Stimulated activated CD8-positive, alpha-beta memory T cell treated with anti-CD3 and anti-CD28 coated beads, Interleukin-4, amount 100 ng/mL, for 24 hours (primary cell): Measurements from ENCODE around the gene CFTR.
"Not testable (repeated sequence)": the region's sequence is repeated elsewhere in the genome, so short reads cannot be mapped to it uniquely, and the experiment has no call there.

Source experiments
- DNase-seq: peaks from one replicate; pipeline ENCODE4 v3.0.0-alpha.2; 2020; ENCODE audit warnings: low read depth

Gene CFTR

DNA sequence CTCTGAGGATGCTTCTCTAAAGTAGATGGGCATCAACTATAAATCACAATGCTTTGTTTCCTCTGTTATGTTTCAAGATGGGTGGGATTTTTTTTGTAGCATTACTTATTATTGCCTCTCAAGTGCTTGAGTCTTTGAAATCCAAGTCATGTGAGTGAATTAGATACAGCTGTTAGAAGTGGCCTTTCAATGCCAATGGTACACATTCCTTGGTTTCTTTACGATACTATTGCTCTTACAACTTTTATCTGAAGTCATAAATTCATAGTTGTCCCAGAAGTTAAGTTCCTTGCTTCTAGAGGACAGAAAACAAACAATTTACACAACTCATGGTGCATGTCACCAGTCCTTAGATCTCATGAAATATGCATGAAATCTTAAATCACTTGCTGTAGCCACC, 15.5 kb downstream of the CFTR start:
- DNase-seq = no peak

DNA sequence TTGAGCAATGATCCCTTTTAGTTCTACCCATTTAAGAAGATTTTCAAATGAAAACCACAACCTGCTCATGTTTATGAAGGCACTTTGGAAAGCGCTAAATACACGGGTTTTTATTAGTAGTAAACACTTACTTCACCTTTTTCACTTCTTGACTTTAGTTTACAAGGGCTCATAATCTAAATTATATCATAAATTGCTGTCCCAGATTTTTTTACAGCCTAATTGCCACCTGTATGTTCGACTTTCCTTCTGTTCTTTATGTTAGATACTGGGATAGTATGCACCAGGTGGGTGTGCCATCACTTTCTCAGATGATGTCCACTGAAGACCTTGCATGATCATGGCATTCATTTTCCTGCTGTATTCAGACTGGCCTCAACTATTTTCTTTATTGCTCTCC, 22.5 kb downstream of the CFTR start:
- no peak for DNase-seq

DNA sequence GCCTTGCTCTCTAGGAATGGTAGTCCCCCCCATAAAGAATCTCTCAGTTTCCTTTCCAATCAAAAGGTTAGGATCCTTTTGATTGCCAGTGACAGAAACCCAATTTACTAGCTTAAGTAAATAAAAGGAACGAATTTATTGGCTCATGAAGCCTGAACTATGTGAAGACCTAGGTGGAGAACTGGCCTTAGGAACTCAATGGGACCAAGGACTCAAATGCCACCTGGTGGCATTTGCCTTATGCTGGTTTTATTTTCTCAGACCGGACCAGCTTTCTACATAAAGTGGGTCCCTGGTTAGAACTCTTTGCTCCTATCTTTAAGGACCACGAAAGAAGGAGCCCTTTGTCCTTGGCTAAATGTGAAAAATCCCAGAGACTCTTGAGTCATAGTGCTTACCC, 25.4 kb downstream of the CFTR start:
- no peak for DNase-seq

DNA sequence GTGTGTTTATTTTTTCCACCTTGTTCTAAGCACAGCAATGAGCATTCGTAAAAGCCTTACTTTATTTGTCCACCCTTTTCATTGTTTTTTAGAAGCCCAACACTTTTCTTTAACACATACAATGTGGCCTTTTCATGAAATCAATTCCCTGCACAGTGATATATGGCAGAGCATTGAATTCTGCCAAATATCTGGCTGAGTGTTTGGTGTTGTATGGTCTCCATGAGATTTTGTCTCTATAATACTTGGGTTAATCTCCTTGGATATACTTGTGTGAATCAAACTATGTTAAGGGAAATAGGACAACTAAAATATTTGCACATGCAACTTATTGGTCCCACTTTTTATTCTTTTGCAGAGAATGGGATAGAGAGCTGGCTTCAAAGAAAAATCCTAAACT, 28.9 kb downstream of the CFTR start:
- DNase-seq = no peak

DNA sequence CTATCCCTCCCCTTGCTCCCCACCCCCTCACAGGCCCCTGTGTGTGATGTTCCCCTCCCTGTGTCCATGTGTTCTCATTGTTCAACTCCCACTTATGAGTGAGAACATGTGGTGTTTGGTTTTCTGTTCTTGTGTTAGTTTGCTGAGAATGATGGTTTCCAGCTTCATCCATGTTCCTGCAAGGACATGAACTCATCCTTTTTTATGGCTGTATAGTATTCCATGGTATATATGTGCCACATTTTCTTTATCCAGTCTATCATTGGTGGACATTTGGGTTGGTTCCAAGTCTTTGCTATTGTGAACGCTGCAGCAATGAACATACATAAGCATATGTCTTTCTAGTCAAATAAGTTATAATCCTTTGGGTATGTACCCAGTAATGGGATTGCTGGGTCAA, 37.4 kb downstream of the CFTR start:
- DNase-seq = not testable (repeated sequence)

DNA sequence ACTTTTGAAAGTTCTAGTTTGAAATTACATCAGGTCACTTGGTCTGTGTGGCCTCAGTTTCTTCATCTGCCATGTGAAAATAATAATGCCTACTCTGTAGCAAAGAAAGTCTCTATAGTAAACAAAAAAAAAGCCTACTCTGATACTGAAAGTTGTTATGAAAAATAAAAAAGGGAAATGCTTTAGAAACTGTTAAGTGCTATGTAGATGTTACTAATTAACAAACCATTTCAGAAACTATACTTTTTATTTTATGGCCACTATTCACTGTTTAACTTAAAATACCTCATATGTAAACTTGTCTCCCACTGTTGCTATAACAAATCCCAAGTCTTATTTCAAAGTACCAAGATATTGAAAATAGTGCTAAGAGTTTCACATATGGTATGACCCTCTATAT, 50.6 kb downstream of the CFTR start:
- no peak for DNase-seq

DNA sequence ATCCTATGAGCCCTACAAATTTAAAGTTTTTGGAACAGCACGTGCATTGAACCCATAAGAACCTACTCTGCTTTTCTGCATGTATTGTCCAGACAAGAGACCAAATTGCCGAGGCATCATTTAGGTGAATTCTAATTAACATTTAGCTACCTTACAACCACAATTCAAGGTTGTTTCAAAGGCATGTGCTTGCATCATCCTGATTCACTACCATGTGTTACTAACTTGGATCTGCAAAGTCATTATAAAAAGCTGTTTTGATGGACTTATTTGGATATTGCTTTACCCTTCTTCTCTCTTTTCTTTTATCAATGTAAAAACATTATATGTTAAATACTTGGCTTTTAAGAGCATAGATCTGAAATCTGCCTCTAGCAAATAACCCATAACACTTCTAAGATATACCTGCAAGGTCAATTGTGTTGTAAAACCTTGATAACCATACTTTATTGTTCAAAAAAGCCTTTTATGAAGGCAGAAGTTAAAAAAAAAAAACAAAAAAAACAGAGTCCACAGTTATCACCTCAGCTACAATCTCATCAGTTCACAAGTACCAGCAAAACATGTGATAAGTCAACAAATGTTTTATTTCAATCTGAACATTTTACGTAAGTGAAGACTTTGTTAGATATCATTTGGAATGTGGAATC, 51.9 kb downstream of the CFTR start:
- no peak for DNase-seq

DNA sequence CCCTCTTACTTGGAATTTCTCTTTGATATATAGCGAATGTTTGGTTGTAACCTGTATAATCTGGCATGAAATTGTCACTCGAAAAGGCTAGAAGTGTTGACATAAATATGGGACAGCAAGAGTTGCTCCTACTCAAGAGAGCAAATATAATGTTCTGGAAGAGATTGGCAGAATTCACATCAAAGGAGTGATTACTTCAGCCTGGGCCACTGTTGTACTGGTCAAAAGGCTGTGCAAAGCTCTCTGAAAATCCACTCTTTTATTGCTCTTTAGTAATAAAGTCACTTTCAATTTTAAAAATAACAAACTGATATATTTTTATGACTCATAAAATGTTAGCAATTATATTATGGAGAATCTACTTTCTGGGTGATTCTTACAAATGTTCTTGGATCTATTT, 58.2 kb downstream of the CFTR start:
- DNase-seq = no peak

DNA sequence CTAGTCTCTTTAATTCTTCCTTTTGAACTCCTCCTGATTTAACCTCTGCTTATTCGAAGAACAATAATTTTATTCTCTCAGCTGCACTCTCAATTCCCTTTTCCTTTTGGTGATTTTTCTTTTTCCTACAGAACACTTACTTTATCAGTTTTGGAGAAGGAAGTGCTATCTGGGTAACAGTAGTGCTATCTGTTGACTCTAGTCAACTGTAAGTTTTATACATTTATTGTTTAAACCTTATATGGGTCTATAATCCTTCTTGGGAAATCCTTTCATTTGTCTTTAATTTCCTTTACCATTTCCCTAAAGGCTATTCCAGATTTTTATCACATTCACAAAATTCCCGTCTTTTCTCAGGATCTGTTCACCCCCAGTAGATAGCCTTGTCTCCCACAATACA, 64.2 kb downstream of the CFTR start:
- DNase-seq = no peak

DNA sequence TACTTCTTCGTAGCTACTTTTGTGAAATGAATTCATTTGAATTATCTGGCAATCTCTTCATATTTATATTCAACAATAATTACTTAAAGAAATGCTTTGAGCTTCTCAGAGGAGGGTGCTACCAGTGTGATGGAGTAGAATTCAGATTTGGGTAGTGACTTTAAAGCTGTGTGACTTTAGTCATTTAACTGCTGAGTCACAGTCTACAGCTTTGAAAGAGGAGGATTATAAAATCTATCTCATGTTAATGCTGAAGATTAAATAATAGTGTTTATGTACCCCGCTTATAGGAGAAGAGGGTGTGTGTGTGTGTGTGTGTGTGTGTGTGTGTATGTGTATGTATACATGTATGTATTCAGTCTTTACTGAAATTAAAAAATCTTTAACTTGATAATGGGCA, 68.2 kb downstream of the CFTR start:
- DNase-seq = no peak

DNA sequence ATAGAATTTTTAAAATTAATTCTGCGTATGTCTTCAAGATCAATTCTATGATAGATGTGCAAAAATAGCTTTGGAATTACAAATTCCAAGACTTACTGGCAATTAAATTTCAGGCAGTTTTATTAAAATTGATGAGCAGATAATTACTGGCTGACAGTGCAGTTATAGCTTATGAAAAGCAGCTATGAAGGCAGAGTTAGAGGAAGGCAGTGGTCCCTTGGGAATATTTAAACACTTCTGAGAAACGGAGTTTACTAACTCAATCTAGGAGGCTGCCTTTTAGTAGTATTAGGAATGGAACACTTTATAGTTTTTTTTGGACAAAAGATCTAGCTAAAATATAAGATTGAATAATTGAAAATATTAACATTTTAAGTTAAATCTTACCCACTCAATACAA, 70.8 kb downstream of the CFTR start:
- DNase-seq = no peak

DNA sequence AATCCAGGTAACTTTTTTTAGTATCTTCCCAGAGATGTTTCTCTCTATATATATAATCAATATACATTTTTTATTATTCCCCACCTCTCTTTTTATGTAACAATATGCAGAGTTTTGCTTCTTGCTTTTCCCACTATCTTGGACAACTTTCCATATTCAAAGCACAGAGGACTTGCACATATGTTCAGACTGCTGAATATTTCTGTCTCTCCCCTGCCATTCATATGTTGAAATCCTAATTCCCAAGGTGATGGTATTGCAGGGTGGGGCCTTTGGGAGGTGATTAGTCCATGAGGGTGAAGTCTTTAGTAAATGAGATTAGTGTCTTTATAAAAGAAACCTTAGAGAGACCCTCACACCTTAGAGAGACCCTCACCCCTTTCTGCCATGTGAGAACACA, 72.8 kb downstream of the CFTR start:
- DNase-seq = no peak

DNA sequence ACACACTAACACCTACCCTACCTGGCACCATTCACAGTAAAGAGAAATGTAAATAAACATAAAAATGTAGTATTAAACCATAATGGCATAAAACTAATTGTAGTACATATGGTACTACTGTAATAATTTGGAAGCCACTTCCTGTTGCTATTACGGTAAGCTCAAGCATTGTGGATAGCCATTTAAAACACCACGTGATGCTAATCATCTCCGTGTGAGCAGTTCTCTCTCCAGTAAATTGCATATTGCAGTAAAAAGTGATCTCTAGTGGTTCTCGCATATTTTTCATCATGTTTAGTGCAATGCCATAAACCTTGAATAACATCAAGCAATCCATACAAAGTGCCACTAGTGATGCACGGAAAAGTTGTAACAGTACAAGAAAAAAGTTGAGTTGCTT, 75.4 kb downstream of the CFTR start:
- DNase-seq = no peak

DNA sequence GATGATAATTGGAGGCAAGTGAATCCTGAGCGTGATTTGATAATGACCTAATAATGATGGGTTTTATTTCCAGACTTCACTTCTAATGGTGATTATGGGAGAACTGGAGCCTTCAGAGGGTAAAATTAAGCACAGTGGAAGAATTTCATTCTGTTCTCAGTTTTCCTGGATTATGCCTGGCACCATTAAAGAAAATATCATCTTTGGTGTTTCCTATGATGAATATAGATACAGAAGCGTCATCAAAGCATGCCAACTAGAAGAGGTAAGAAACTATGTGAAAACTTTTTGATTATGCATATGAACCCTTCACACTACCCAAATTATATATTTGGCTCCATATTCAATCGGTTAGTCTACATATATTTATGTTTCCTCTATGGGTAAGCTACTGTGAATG, 79.6 kb downstream of the CFTR start:
- DNase-seq = no peak

DNA sequence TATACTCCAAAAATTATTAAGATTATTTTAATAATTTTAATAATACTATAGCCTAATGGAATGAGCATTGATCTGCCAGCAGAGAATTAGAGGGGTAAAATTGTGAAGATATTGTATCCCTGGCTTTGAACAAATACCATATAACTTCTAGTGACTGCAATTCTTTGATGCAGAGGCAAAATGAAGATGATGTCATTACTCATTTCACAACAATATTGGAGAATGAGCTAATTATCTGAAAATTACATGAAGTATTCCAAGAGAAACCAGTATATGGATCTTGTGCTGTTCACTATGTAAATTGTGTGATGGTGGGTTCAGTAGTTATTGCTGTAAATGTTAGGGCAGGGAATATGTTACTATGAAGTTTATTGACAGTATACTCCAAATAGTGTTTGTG, 80.2 kb downstream of the CFTR start:
- no peak for DNase-seq

DNA sequence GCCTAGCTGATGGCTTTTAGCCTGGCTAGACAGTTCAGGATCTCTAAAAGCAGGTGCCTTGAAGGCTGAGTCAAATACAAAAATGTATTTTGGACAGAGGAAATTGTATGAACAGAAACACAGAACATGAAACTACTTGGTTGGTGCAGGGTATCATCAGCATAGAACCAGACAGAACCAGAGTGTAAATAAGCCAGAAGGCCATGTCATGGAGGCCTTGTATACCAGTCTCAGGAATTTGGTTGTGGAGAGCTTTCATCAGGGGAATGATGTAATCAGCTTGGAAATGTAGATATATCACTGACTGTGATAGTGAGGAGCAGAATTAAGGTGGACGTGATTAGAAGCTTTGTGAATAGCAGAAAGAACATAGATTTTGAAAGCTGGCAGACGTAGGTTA, 82.9 kb downstream of the CFTR start:
- no peak for DNase-seq

DNA sequence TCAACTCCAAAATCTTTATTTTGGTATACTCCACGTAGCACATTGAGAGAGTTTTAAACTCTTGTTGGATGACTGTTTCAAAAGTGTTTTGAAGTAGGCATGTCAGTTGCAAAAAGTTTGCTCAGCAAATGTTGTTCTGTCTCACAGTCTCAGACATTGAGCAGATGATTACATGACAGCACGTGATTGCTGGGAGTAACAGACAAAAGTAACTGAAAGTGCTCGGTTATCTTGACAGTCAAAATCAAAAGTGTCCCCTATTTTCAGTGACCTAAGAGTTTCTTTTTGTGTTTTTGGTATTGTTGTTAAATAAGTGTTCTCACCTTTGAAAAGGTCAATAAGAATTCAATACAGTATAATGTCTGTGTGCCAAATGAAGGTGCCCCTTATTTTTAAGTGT, 84.3 kb downstream of the CFTR start:
- no peak for DNase-seq

DNA sequence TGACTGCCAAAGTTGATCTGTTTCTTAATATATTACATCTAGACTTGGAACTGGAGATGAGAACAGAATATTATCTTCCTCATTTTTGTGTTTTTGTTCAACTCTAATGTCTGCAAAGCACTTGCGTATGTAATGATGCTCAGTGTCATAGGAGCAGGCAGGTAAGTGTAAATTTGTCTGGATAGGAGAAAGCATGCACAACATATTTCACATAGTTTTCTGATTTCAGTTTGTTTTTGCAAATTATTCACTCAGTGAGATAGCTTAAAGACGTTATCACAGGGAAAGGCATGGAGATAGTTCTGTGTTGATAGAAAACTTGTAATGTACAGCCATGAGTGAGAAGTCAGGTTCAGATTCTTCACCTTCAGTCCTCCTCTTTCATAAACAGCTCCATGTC, 84.8 kb downstream of the CFTR start:
- no peak for DNase-seq

DNA sequence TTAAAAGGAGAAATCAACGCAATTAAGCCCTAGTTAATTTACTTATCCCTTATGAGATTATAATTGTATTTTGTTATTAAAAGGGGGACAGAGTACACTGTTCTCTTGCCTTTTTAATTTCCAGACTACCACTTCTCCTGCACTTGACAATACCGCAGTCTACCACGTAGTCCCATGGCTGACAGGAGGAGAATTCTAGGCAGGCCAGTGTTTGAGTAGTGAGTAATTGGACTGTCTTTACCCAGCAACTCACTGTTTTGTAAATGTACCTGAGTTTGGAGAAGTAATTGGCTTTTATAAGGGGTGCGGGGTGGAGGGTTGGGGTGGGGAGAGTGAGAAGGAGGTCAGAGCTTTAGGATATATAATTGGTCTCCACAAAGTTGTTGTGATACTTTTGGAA, 85.4 kb downstream of the CFTR start:
- no peak for DNase-seq

DNA sequence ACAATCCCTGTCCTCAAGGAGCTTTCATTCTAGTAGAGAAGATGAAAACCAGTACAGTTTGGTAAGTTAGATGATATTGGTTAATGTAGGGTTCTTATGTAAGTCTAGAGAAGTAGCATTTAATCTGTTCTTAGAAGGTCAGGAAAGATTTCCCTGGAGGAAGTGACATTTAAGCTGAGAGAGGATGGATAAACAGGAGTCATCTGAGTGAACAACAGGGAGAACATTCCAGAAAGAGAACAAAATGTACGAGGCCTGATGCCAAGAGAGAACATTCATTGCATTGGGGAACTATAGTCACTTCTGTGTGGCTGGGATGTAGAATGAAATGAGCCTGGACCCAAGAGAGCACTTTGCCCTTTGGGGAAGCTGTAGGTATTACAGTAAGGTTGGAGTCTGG, 88.0 kb downstream of the CFTR start:
- DNase-seq = no peak

DNA sequence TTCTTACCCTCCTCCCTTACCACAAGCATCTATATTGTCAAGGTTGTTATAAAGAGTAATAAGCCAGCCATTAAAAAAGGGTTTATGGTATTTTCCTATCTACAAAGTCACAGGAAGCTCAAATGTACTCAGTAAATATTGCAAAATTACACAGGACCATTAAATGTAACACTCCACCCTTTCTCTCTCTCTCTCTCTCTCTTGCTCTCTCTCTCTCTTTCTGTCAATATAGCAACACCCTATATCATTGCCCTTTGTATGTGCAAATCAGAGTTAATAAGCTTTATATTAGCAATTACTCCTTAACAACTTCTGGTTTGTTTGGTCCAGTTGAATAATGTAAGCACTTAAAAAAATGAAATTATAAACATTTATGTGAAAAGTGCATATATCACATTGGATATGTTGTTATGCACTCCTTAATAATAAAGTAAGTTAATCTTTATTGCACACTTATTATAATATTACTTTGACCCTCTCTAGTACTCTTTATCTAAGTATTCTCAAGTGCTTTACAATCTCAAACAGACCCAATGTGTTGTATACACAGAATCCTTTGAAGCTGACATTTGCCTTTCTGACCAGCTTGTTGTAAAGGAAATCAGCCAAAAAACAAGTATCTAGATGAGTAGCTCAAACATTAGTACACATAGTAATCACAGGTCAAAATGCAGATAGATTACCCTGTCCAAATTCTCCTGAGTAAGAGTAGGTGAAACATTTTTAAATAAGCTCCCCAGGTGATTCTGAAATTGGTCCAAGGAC, 93.2 kb downstream of the CFTR start:
- no peak for DNase-seq

DNA sequence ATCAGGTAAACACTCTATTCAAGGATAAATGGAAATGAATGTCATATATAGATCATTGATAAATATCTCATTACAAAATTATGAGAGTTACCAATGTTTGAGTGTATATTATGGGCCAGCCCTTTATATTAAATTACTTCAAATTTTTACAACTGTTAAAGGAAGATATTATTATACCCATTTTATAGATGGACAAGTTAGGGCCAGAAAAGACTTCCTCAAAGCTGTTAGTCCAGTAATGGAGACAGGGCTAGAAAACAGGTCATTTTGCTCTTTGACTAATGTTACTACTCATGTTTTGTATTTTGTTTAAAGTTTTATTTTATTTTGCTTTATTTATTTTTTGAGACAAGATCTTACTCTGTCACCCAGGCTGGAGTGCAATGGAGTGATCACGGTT, 101.6 kb downstream of the CFTR start:
- no peak for DNase-seq

DNA sequence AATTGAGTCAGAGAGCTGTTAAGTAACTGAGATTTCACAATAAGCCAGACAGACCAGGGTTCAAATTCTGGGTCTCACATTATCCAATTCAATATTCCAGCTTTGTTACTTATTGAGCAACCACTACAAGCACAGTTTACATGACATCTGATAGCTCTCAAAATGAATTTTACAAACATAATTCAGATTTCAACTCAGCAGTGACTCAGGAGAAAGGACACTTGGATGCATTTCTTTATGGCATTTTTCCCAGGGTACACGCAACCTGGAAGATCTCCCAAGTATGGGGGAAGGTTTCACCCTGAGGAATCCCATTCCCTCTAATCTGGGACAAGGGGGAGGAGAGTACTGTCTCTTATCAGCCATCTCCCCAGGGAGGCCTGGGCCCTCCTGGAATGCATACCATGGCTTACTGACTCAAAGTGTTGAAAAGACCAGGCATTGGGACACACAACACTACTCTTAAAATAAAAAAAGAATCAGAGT, 102.4 kb downstream of the CFTR start:
- no peak for DNase-seq

DNA sequence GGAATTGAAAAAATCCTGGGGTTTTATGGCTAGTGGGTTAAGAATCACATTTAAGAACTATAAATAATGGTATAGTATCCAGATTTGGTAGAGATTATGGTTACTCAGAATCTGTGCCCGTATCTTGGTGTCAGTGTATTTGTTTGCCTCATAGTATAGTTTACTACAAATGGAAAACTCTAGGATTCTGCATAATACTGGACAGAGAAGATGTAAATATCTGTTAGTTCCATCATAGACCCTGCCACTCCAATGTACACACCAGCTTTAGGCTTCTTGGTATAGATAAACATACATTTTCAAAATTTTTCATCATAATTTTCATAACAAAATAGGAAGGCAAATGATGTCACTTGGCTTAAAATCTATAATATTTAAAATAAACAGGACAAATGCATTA, 108.1 kb downstream of the CFTR start:
- DNase-seq = no peak
